Breast epithelium (tissue), 3 donors: ENCODE data around the gene RADIL.
A peak's percentile ranks its signal among the peaks of the same experiment; 100 is the strongest.

Source experiments
- CTCF ChIP-seq, 3 donors: fragments of 450-650 bp; IDR thresholded peaks; one replicate each; pipeline ENCODE4 v1.5.1; 2016 to 2017; ENCODE audit warnings: antibody characterized with exemption in 3 of 3, mild to moderate bottlenecking in 3 of 3, moderate library complexity in 3 of 3
- POLR2A ChIP-seq: fragments of 450-650 bp; IDR thresholded peaks from one replicate; pipeline ENCODE4 v1.6.1; 2016; ENCODE audit warnings: antibody characterized with exemption, mild to moderate bottlenecking, moderate library complexity
- POLR2AphosphoS5 ChIP-seq, 3 donors: sonication (generic); formaldehyde crosslinking; IDR thresholded peaks; one replicate each; pipeline ENCODE4 v1.6.1; 2017; ENCODE audit warnings: antibody characterized with exemption in 3 of 3

GRCh38 chr7:4883372-4884144, at the start of gene RADIL:
- TF ChIP-seq CTCF (IDR thresholded peaks at IDR 0.05) (peak; percentile 40 to 65 (median 61)), POLR2AphosphoS5 (IDR thresholded peaks at IDR 0.05) (no peak), POLR2A (no peak)
